A549 treated with AZD9567 at 1 μM for 4 hours (cell line): ENCODE data around the gene GRAMD1B. TPM values are rescaled to one million over a fixed set of nuclear protein-coding genes. Genes with fewer than 3 reads are reported as not detected.

Experiments used
- total RNA-seq: library from RNA; stranded (reverse); fragments of 200-300 nt; extraction: Qiagen RNA extraction; gene quantifications from 5 replicates; pipeline ENCODE4 v1.2.3, GENCODE V29; 2022; ENCODE audit not compliant: insufficient read depth

Gene GRAMD1B
- 17.6 to 29.2 TPM (median 26.1 TPM) in 5 replicates for total RNA-seq

DNA sequence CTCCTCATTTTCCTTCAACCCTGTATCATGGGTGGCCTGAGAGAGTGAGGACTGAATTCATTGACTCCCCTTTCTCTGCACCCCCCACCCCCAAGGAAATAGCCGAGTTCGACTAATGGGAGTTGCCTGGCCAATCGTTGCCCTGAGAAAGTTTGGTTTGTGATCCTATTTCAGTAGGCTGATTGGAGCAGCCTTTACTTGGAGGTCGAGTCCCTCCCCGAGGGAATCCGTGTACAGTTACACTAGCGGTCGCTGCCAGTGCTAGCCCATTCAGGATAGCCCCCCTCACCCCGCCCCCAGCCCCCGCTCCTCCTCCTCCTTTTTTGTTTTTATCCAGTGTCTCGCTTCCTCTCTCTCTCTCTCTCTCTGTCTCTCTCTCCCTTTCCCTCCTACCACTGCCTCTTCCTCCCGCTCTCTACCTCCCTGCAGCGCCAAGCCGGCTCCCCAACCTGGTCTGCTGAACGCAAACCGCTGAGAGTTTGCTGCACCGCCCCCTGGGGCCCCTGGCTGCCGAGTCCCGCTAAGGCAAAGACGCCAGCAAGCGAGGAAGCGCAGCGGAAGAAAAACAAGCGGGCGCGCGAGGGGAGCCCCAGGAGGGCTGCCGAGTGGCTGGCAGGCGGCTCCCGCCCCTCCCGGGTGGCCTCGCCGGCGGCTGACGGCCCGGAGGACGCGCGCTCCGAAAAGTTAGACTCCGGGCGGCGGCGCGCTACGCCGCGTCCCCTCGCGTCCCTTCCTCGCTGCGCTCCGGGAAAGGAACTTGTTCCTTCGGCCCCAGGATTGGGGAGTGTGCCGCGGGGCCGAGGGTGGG, at the start of gene GRAMD1B:
Gene GRAMD1B (plus strand): TSS at position 357 of the 808 bp plus-strand sequence. CDS start 524 bp downstream, outside the sequence.

DNA sequence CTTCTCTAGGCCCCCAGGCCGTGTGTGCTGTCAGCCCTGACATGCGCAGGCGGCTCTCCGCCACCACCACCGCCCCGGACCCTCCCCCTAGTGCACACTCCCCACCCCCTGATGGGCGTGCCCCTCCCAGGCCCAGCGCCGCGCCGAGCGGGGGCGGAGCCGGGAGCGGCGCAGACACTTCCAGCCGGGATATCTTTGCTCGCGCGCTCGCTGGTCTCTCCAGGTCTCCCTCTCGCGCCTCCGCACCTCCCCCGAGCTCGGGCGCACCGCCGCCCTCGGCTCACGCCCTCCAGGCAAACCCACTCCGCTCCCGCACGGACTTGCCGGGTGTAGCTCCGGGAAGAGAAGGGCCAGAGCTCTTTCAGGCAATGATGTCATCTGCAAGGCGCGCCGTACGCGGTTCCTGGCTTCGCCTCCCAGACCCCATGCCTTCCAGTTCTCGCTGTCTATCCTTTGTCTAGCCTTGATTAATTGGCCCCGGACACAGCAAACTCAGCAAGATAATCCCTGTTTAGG, 224.6 kb downstream of the GRAMD1B start, which contains the start of gene SCN3B:
Gene SCN3B (minus strand): TSS at position 59 of the 516 bp plus-strand sequence. CDS start 823 bp downstream, outside the sequence.

Other genes with a start within 250 kb of the GRAMD1B start
- 15.9 to 20.7 TPM (median 20.1 TPM) in 5 replicates for gene CLMP, start 235.0 kb upstream of the GRAMD1B start, total RNA-seq
- 0.13 to 0.19 TPM (median 0.14 TPM) in 4 of 5 replicates, not detected in the other for gene SCN3B, start 224.4 kb downstream of the GRAMD1B start, total RNA-seq